ENCODE data around the gene BFSP2.

DNA sequence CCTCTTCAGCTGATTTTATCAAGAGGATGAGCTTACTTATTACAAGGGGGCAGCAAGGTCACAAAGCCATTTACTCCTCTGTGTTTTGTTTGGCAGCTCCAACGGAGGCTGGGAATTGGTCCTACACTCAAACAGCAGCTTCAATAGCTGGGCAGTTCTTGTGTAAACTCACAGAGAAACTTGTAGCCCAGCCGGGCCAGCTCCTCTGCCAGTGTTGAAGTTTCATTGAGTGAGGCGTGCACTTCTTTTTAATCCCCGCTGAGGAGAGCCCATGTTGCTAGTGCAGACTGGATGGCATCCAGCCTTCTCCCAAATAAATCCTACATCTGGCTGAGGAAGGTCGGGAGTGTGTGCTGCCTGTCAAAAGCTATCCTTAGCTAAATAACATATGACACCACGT is 59.5 kb downstream of the BFSP2 start:
- TF ChIP-seq, protein P1, sequence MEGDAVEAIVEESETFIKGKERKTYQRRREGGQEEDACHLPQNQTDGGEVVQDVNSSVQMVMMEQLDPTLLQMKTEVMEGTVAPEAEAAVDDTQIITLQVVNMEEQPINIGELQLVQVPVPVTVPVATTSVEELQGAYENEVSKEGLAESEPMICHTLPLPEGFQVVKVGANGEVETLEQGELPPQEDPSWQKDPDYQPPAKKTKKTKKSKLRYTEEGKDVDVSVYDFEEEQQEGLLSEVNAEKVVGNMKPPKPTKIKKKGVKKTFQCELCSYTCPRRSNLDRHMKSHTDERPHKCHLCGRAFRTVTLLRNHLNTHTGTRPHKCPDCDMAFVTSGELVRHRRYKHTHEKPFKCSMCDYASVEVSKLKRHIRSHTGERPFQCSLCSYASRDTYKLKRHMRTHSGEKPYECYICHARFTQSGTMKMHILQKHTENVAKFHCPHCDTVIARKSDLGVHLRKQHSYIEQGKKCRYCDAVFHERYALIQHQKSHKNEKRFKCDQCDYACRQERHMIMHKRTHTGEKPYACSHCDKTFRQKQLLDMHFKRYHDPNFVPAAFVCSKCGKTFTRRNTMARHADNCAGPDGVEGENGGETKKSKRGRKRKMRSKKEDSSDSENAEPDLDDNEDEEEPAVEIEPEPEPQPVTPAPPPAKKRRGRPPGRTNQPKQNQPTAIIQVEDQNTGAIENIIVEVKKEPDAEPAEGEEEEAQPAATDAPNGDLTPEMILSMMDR (IDR thresholded peaks at IDR 0.05 in 8 of 11, conservative IDR thresholded peaks at IDR 0.05 in 3 of 11): no peak
- TF ChIP-seq POLR2A (IDR thresholded peaks at IDR 0.05): no peak
- TF ChIP-seq POLR2AphosphoS5 (IDR thresholded peaks at IDR 0.05): no peak
